CD4-positive, alpha-beta T cell treated with Interleukin-17A for 1 hour (primary cell): ENCODE data around the gene ADGRD1.

Experiments
- DNase-seq: peaks from one replicate; pipeline ENCODE4 v3.0.0-alpha.2; 2020

The ADGRD1 gene

DNA sequence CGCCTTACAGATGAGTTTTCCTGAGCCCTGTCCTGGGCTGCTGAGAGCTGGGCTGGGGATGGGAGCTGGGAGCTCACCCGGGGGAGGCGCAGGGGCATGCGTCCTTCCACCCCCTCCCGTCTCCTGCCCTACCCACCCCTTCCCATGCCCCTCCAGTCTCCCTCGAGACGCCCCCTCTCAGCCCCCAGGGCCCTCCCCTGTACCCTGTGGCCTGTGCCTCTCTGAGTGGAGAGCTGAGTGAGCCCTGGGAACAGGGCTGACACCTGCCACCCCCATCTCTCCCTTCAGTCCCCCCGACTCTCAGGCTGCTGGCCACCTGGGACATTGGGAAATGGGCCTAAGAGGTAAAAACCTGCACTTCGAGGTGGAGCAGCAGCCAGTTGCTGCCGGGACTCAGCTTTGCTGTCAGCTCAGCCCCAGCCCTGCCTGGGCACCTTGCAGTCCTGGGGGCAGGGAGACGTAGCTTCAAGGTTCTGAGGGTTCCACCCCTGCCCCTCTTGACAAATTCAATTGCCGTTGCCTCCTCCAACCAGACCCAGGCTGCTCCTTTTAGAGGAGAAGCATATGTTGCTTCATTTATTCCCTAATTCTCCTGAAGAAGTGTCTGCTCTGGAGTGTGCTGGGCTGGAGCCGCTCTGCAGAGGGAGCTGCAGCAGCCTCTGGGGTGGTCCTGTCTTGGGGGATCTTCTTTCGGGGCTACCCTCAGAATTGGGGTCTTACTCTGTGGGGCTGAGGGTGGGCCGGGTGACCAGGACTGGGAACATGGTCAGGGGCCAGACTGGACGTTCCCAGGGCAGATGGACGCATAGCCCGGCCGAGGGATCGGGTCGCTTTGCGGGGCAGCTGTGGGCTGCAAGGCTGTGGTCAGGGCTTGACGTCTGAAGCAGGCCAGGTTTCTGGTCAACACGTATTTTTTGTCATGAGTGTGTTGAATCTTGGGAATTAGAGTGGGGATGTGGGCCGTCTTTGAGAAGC, 141.4 kb downstream of the ADGRD1 start:
- no peak for DNase-seq

- no peak for DNase-seq
Observed at GRCh38 chr12:131095826-131096680, 142.3 kb downstream of the ADGRD1 start.

DNA sequence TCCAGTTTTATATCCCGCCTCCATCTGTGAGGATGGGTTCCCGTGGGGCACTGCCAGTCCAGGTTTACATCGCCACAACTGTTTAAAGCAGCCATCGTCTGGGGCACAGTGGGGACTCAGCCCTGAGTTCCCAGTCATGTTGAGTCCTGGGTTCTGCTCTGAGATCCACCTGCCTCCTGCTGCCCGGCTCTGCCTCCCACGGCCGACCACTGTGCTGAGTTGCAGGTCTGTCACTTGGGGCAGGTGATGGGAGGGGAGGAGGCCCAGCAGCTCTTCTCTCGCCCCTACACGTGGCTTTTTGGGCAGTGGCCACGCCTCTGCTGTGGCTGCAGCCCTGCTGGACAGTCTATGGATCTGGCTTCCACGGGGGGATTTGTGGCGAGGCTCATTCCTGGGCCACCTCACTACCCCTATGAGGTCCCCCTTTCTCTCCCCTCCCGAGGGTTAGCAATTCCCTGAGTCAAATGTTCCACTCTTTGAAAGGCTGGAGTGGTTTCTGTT, 143.0 kb downstream of the ADGRD1 start:
- no peak for DNase-seq

GRCh38 chr12:131097202-131098177, 143.8 kb downstream of the ADGRD1 start:
- no peak for DNase-seq

DNA sequence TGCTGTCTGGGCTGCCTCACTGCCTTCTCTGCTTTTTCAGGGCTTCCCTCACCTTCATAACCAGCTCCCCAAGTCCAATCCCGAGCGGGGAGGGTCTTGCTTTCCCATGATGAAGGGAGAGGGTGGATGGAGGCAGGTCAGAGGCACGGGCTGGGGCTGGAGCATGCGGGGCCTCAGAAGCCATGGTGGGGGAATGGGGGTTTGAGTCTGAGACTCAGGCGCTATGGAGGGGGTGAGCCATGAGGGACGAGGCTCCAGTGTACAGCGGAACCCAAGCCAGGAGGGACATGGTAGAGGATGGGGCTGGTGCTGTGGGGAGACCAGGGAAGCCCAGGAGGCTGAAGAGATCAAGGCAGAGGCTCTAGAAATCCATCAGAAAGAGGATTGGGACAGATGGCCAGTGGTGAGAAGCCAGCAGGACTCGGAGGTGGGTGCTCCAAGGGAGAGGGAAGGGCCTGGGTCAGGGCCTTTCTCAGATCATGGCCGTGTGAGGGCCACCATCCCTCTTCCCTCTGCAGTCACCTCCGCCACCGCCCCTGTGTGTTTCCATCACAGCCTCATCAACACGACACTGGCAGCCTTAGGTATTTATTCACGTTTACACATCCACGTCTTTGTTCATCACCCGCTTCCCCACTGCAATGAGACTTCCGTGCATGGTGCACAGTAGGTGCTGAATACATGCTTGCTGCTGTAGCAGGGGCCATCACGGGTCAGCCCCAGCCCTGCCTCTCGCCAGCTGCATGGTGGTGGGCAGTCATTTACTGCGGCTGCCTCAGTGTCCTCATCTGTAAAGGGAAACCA, 144.7 kb downstream of the ADGRD1 start:
- no peak for DNase-seq

- DNase-seq, result no peak
Observed at GRCh38 chr12:131100031-131100674, 146.4 kb downstream of the ADGRD1 start.

GRCh38 chr12:131101006-131101405, 147.3 kb downstream of the ADGRD1 start:
- no peak for DNase-seq

DNA sequence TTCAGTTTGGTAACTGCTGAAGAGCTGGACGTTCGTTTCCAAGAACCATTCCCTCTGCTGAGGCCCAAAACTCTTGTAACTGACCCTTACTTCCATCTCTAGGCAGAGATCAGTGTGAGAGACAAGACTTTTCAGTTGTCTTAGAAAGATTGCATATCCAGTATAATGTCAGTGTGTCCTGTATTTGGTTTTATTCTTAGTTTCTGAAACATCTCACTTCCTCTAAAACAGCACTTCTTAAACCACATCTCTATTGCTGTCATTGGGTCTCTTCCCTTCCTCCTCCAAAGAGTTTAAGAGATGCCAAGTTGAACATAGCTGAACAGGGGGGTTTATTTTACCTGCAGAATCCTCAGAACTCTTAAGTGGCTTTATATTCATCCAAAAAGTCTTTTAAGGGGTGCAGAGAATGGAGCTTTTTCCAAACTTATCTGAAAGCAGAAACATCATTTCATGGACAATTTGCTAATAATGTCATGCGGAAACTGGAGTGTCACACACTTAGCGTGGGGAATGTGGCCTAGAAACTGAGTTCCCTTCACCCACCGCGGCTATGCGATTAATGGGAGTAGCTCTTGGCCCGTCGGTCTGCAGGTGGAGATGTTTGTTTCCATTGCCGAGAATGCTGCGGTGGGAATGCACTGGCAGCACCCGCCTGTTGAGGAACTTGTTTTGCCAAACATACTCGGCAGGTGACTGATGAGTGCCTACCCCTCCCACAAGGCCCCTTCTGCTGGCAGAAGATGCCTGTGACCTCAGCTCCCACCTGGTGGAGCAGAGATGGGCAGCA, 148.2 kb downstream of the ADGRD1 start:
- DNase-seq, result no peak

DNA sequence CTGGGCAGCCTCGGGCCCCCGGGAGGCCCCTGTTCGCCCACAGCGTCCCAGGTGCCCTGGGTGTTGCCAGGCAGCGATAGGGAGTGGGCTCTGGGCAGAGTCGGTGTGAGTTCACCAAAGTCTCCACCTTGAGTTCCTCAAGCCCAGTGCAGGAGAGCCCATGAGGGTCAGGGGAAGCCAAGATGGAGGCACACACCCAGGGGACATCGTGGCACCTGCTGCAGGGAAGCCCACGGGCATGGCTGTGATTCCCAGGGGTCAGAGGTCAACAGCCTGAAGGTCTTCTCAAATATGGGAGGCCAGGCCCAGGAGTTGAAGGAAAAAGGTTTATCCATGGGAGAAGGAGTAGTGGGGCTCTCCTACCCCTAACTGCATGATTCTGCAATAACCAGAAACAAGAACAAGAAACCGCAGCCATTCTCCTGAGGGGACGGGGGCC, 148.8 kb downstream of the ADGRD1 start:
- DNase-seq, result no peak

DNA sequence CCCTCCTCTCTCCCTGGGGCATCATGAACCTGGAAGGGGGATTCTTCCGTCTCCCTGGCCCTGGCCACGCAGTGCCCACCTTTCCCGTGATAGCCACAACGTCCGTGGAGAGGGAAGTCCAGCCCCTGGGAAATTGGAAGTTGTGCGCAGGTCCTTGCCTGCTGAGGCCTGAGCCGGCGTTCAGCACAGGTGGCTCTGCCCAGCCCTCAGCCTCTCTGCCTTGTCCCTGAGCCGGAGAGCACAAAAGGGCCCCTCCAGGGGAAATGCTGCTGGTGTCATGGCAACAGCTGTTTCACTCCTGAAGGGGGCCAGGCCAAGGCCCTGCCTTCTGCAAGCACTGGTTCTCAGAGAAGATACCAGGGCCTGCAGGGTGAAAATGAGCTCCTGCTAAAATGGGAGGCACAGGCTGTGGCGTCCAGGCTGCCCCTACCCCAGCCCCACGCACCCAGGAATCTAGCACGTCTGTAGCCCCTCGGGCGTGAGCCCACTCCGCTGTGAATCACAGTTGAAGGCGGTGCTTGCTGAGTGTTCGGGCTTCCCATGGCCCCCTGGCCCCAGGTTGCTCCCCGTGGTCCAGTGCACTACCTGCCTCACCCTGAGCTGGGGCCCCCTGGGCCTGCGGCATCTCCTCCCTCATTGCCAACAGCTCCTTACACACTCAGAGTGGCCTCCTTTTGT, 149.4 kb downstream of the ADGRD1 start:
- no peak for DNase-seq

DNA sequence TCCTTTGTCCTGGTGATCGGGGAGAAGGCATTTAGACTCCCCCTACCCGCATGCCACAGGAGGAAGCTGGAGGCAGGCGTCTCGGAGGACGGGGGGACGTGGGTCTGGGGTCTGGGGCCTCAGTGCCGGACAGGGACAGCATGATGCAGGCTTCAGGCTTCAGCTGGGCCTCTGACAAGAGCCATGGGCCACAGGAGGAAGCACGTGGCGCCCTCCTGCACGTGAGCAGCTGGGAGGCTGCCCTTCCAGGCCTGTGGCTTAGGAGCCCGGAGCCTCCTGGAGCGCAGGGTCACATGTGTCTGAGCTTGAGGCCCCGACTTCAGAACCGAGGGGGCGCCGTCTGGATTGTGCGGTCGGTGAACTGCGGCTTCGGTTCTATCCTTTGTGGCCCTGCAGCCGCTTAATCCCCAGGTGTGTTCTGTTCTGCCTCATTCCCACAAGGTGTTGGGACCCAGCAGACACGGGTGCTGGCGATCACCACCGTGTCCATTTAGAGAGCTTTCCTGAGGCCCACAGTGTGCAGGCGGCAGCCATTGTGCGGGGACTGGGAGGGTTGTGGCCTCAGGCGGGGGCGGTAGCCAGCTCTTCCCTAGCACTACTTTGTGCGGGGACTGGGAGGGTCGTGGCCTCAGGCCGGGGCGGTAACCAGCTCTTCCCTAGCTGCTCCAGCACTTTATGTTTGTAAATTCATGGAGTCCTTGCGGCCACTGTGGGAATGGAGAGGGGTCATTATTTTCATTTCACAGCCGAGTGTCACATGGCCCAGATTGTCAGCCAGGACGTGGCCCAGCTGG, 150.2 kb downstream of the ADGRD1 start:
- DNase-seq, result no peak

DNA sequence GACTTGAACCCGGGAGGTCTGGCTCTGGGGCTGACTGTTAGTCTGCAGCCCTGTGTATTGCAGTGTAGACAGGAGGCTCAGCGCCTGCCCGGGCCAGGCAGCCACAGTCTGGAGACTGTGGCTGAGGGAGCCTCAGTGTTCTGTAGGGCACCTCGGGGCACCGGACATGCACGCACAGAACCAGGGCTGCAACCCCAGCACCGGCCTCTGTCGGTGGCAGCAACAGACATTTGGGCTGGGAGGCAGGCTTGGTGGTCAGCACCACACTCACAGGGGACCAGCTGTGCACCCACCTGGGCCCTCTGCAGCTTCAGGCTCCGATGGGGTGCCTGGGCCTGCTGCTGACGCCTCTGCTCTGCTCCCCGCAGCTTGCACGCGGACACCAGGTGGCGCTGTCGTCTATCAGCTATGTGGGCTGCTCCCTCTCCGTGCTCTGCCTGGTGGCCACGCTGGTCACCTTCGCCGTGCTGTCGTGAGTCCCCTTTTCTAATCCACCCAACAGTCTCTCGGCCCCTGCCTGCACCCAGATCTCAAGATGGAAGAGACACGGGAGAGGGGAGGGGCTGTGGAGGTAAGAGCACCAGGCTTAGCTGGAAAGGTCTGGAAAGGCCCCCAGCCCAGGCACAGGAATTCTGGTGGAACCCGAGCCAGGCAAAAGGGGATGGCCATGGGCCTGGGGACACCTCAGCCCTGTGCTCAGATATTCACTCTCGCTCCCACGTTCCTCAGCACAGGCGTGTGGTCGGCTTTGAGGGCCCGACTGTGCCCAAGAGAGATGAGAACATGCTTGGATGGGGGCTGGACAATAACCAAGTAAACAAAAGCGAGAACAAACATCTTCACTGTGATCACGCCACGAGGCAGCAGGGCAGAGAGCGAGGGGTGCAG, 151.0 kb downstream of the ADGRD1 start:
- peak; percentile 76 for DNase-seq

DNA sequence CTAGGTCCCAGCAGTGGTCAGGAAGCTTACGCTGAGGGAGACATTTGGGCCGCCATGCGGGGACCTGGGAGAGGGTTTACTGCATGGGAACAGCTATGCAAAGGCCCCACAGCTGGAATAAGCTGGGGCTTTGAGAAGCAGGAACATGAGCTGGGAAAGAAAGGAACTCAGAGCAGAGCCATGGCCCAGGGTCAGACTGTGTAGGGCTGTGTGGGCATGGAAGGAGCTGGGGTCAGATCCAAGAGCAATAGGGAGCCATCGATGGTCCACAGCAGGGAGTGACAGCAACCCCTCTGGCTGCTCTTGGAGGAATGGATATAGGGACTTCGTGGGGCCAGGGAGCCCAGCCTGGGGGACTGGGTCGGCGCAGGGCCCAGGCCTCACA, 151.6 kb downstream of the ADGRD1 start:
- DNase-seq, result no peak

DNA sequence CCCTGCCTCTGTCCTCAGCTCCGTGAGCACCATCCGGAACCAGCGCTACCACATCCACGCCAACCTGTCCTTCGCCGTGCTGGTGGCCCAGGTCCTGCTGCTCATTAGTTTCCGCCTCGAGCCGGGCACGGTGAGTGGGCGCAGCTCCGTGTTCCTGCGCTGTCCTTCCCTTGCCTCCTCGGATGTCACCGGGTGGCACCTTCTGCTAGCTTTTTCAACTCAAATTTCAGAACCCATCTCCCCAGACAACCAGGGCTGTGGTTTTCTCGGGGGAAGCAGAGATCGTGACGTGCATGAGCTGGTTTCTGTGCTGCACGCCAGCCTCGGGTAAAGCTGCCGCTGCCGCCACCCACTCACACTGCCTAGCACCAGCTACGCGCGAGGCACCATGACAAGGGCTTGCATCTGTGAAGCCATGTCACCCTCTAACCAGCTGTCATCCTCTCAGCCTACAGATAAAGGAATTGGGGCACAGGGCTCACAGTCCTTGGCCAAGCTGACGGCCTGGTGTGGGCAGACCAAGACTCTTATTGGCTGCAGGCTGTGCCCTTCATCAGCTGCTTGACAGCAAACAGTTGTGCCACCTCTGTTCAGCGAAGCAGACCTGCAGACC, 152.1 kb downstream of the ADGRD1 start:
- peak; percentile 43 for DNase-seq

- DNase-seq, result no peak
Observed at GRCh38 chr12:131106349-131106941, 152.7 kb downstream of the ADGRD1 start.

GRCh38 chr12:131108177-131108955, 154.7 kb downstream of the ADGRD1 start:
- DNase-seq, result no peak
